ENCODE results near the gene MICAL3.
"Not testable (repeated sequence)": the region's sequence is repeated elsewhere in the genome, so short reads cannot be mapped to it uniquely, and the experiment has no call there.

MICAL3 gene

GRCh38 chr22:17770180-17771077 is 253.9 kb downstream of the MICAL3 start:
- no peak for DNase-seq

GRCh38 chr22:17769716-17770082 is 254.7 kb downstream of the MICAL3 start:
- DNase-seq: no peak

GRCh38 chr22:17769013-17769715 is 255.2 kb downstream of the MICAL3 start:
- no peak for DNase-seq

GRCh38 chr22:17767233-17768065 is 256.9 kb downstream of the MICAL3 start:
- DNase-seq: no peak

GRCh38 chr22:17764852-17765251 is 259.5 kb downstream of the MICAL3 start:
- not testable (repeated sequence) for DNase-seq

- no peak for DNase-seq
Observed at GRCh38 chr22:17764036-17764435, 260.3 kb downstream of the MICAL3 start.

GRCh38 chr22:17763442-17763841 is 260.9 kb downstream of the MICAL3 start:
- DNase-seq: not testable (repeated sequence)

- no peak for DNase-seq
Observed at GRCh38 chr22:17761138-17761488, 263.2 kb downstream of the MICAL3 start.

- DNase-seq: no peak
Observed at GRCh38 chr22:17754233-17754925, 270.0 kb downstream of the MICAL3 start.

GRCh38 chr22:17753401-17753989 is 270.9 kb downstream of the MICAL3 start:
- DNase-seq: no peak

- DNase-seq: no peak
Observed at GRCh38 chr22:17751596-17751995, 272.8 kb downstream of the MICAL3 start.

- no peak for DNase-seq
Observed at GRCh38 chr22:17749605-17750395, 274.6 kb downstream of the MICAL3 start.

GRCh38 chr22:17748555-17749353 is 275.6 kb downstream of the MICAL3 start:
- DNase-seq: no peak

GRCh38 chr22:17746916-17747315 is 277.4 kb downstream of the MICAL3 start:
- DNase-seq: no peak

GRCh38 chr22:17744430-17744829 is 279.9 kb downstream of the MICAL3 start:
- no peak for DNase-seq

- no peak for DNase-seq
Observed at GRCh38 chr22:17743661-17744411, 280.5 kb downstream of the MICAL3 start.

GRCh38 chr22:17742527-17742902 is 281.8 kb downstream of the MICAL3 start:
- DNase-seq: peak; percentile 46

- DNase-seq: no peak
Observed at GRCh38 chr22:17741866-17742526, 282.4 kb downstream of the MICAL3 start.
